Psoas muscle (tissue), 8 donors: ENCODE results near the gene C12orf56. TPM values are rescaled to one million over a fixed set of nuclear protein-coding genes. Genes with fewer than 3 reads are reported as not detected.

Source experiments
- ATAC-seq, 4 donors: fragments of 200-7000 bp; cut with Tn5 transposase; one replicate each; pipeline ENCODE4 v1.9.1; 2020; ENCODE audit warnings: moderate library complexity in 3 of 4, mild to moderate bottlenecking in 2 of 4
- DNase-seq, 2 donors: peaks; one replicate each; pipeline ENCODE4 v3.0.0-alpha.2; 2020
- H3K27ac ChIP-seq: fragments of 200-600 bp; one replicate; pipeline ENCODE4 v1.8.0; 2022
- H3K27me3 ChIP-seq, 3 donors: fragments of 200-600 bp in 1 of 3; one replicate each; pipeline versions ENCODE4 v1.6.1 to v1.8.0; 2013 to 2022; ENCODE audit warnings: low read length in 2 of 3, mild to moderate bottlenecking in 2 of 3, moderate library complexity in 1 of 3; ENCODE audit not compliant: insufficient read depth in 3 of 3
- H3K36me3 ChIP-seq, 2 donors: fragments of 200-600 bp in 1 of 2; one replicate each; pipeline versions ENCODE4 v1.6.1 to v1.8.0; 2013 to 2022; ENCODE audit warnings: low read depth in 1 of 2, mild to moderate bottlenecking in 1 of 2, moderate library complexity in 1 of 2; ENCODE audit not compliant: insufficient read depth in 1 of 2
- H3K4me1 ChIP-seq: fragments of 200-600 bp; one replicate; pipeline ENCODE4 v1.8.0; 2022
- H3K4me3 ChIP-seq: fragments of 200-600 bp; one replicate; pipeline ENCODE4 v1.8.0; 2022; ENCODE audit warnings: mild to moderate bottlenecking
- H3K9me3 ChIP-seq: fragments of 200-600 bp; one replicate; pipeline ENCODE4 v1.8.0; 2022
- CTCF ChIP-seq: fragments of 200-600 bp; IDR thresholded peaks from one replicate; pipeline ENCODE4 v1.8.0; 2022; ENCODE audit warnings: antibody characterized with exemption
- WGBS, 3 donors: extraction: QIAGEN DNeasy Blood & Tissue Kit; methylation state at CpG; one replicate each; pipeline versions ENCODE4 v1.1.6 to v1.1.7; 2013; 5-methylcytosine and 5-hydroxymethylcytosine counted together
- intact Hi-C, 2 donors: fragments of 100-400 bp; cut with DNase I; formaldehyde crosslinking; loops; one replicate each; pipeline versions ENCODE4 v1.11.0 to v1.14.2; 2022
- polyA plus RNA-seq, 3 donors: library from polyadenylated mRNA; stranded (reverse); fragments of 200-250 nt; gene quantifications; one replicate each; pipeline ENCODE4 v1.2.3, GENCODE V29; 2013
- total RNA-seq, 4 donors: library from RNA; stranded (reverse); fragmentation: NEBNext Ultra II Directional in 2 of 4; extraction: Animal tissue kit (Norgen Biotek cat#: 25700) in 2 of 4; gene quantifications; one replicate each; pipeline versions ENCODE4 v1.2.1 to v1.2.4, GENCODE V29; 2021 to 2023
- donor health status: healthy with polysubstance abuse.
- donor health status: DM: no; HTN: no; CAD: no; lungs with moderate emphysema.
- donor health status: Bipolar disorder and iron deficiency.
- donor health status: healthy.
- donor health status: DM: yes; HTN: yes; CAD: no.
- donor health status: DM: no; HTN: no; CAD: no.
- donor health status: DM: no; HTN: no; CAD: no.
- donor health status: DM: yes; HTN: yes; CAD: no.

The C12orf56 gene
- total and polyA plus RNA-seq, 7 donors = 0.09 TPM; not detected in 6

- DNase-seq = no peak
- Histone ChIP-seq H3K27me3 (no peaks in the 10 kb centered on the region), H3K36me3 (no peaks in the 10 kb centered on the region), H3K9me3 (no peaks in the 10 kb centered on the region), H3K4me1 (no peaks in the 10 kb centered on the region), H3K27ac (no peak overlapping the region), H3K4me3 (no peak overlapping the region)
- intact Hi-C loops = no loop called here
- TF ChIP-seq CTCF = no peak
- no peak for ATAC-seq
- WGBS, 3 donors = 64 to 93% (median 87%) methylated on average over 2 of the region's 2 CpGs
Observed at GRCh38 chr12:64269161-64269560, 121.4 kb downstream of the C12orf56 start.

- Histone ChIP-seq H3K9me3 (no peaks in the 10 kb centered on the region), H3K36me3 (no peaks in the 10 kb centered on the region), H3K4me3 (no peak overlapping the region), H3K4me1 (no peaks in the 10 kb centered on the region), H3K27ac (no peak overlapping the region), H3K27me3 (no peaks in the 10 kb centered on the region)
- intact Hi-C loops = no loop called here
- ATAC-seq = no peak
- no peak for DNase-seq
- no peak for TF ChIP-seq CTCF
- 0 to 52% (median 0%) methylated on average over 2 of the region's 2 CpGs for WGBS, 3 donors
Observed at GRCh38 chr12:64268409-64268808, 122.1 kb downstream of the C12orf56 start.

GRCh38 chr12:64265839-64266238 is 124.7 kb downstream of the C12orf56 start:
- ATAC-seq = no peak
- no peak overlapping the region for H3K27ac ChIP-seq
- TF ChIP-seq CTCF = no peak
- DNase-seq = no peak
- no peaks in the 10 kb centered on the region for H3K4me1 ChIP-seq
- intact Hi-C loops = no loop called here
- no peaks in the 10 kb centered on the region for H3K9me3 ChIP-seq
- 77 to 88% (median 84%) methylated on average over 2 of the region's 2 CpGs for WGBS, 3 donors
- no peak overlapping the region for H3K4me3 ChIP-seq
- H3K36me3 ChIP-seq = no peaks in the 10 kb centered on the region
- H3K27me3 ChIP-seq = no peaks in the 10 kb centered on the region

GRCh38 chr12:64261813-64262212 is 128.7 kb downstream of the C12orf56 start:
- DNase-seq (no peak), ATAC-seq (no peak)
- 89 to 91% (median 90%) methylated on average over 5 of the region's 5 CpGs for WGBS, 3 donors

More at GRCh38 chr12:64261813-64262212, 128.7 kb downstream of the C12orf56 start:
- TF ChIP-seq CTCF = no peak
- intact Hi-C loops = no loop called here
- Histone ChIP-seq H3K36me3 (no peaks in the 10 kb centered on the region), H3K4me1 (no peaks in the 10 kb centered on the region), H3K27me3 (no peaks in the 10 kb centered on the region), H3K4me3 (no peak overlapping the region), H3K9me3 (no peaks in the 10 kb centered on the region), H3K27ac (no peak overlapping the region)
